Left ventricle myocardium superior (tissue), 1 donor: ENCODE data around the gene SLC16A4. TPM values are rescaled to one million over a fixed set of nuclear protein-coding genes. Genes with fewer than 3 reads are reported as not detected.
A peak's percentile ranks its signal among the peaks of the same experiment; 100 is the strongest.

ENCODE experiments used
- ATAC-seq: fragments of 200-7000 bp; cut with Tn5 transposase; one replicate; pipeline ENCODE4 v1.9.1; 2020; ENCODE audit warnings: mild to moderate bottlenecking, moderate library complexity
- DNase-seq: peaks from one replicate; pipeline ENCODE4 v3.0.0-alpha.2; 2020
- intact Hi-C: fragments of 100-400 bp; cut with micrococcal nuclease; formaldehyde crosslinking; loops from one replicate; pipeline ENCODE4 v1.11.0; 2022
- total RNA-seq: library from RNA; stranded (reverse); fragmentation: NEBNext Ultra II Directional; extraction: Animal tissue kit (Norgen Biotek cat#: 25700); gene quantifications from one replicate; pipeline ENCODE4 v1.2.1, GENCODE V29; 2021
- donor health status: DM: no; HTN: yes; CAD: no; lungs with severe emphysema.

The SLC16A4 gene
- total RNA-seq, 1 donor from 2014 or later = 2.1 TPM

GRCh38 chr1:110380672-110381283, 10.0 kb downstream of the SLC16A4 start:
- DNase-seq (no peak), ATAC-seq (peak; percentile 44)
- intact Hi-C loops = no loop called here

GRCh38 chr1:110375490-110375889, 15.3 kb downstream of the SLC16A4 start:
- no peak for DNase-seq
- no peak for ATAC-seq
- intact Hi-C loops = no loop called here

- DNase-seq = no peak
- intact Hi-C loops = no loop called here
- ATAC-seq = peak; percentile 69
Observed at GRCh38 chr1:110370827-110371226, 20.0 kb downstream of the SLC16A4 start.

GRCh38 chr1:110364221-110364620, 26.6 kb downstream of the SLC16A4 start:
- ATAC-seq (no peak), DNase-seq (no peak)
- intact Hi-C loops = no loop called here

GRCh38 chr1:110361856-110362255, 29.0 kb downstream of the SLC16A4 start:
- DNase-seq = no peak
- intact Hi-C loops = no loop called here
- ATAC-seq = no peak

- no peak for DNase-seq
Observed at GRCh38 chr1:110360431-110360830, 30.4 kb downstream of the SLC16A4 start.

GRCh38 chr1:110356379-110356778, 34.4 kb downstream of the SLC16A4 start:
- DNase-seq = no peak
- ATAC-seq = no peak
- intact Hi-C loops = no loop called here

More at GRCh38 chr1:110360431-110360830, 30.4 kb downstream of the SLC16A4 start:
- no peak for ATAC-seq
- intact Hi-C loops = no loop called here

DNA sequence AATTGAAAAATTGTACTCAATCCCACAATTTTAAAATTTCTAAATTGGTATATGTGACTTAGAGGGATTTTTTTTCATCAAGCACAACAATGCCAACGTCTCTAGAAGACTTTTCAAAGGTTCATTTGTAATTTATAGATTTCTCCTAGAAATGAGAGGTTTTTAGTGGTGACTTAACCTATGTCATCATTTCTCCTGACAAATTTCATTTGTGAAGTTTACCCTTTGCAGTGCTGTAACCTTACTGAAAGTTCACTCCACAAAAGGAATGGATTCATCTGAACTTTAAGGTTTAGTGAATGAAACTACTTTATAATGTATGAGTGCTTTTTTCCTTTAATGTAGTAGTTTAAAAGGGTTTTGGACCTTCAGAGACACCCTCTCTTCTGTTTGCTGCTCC, 35.5 kb downstream of the SLC16A4 start:
- DNase-seq = no peak
- ATAC-seq = no peak
- intact Hi-C loops = no loop called here

DNA sequence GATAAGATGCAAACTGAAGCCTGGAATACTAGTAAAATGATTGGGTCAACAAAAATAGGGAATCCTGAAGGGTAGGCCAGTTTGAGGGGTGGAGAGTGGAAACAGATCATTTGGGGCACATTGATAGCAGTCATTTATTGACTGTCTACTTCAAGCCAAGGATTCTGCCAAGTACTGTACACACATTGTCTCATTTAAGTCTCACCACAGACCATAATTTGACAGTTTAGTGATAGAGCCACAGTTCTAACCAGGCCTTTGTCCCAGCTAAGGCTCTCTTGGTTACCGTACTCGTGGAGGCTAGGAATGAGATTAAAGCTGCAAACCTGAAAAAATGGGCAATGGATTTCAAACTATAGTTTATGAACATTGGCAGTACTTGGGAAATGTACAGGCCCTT, 40.5 kb downstream of the SLC16A4 start:
- no peak for ATAC-seq
- intact Hi-C loops = no loop called here
- DNase-seq = no peak

DNA sequence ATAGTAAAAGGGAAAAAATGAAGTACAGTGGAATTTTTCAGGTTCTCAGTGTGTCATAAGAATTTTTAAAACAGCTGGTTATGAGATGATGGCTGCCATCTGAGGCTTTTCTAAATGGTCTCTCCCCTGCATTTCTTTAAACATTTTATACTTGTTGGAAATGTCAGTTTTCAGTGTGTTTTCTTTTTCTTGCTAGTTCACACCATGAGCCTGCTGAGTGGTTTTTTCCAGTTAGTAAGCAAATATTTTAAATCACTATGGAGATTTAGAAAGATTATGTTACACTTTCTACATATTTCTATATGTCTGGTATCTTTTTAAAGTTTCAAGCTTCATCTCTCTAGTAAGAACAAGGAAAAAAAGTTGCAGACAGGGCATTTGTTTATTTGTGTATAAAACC, 42.1 kb downstream of the SLC16A4 start:
- intact Hi-C loops = no loop called here
- no peak for DNase-seq
- ATAC-seq = no peak

GRCh38 chr1:110348050-110348449, 42.8 kb downstream of the SLC16A4 start:
- DNase-seq = no peak
- ATAC-seq = no peak
- intact Hi-C loops = no loop called here

DNA sequence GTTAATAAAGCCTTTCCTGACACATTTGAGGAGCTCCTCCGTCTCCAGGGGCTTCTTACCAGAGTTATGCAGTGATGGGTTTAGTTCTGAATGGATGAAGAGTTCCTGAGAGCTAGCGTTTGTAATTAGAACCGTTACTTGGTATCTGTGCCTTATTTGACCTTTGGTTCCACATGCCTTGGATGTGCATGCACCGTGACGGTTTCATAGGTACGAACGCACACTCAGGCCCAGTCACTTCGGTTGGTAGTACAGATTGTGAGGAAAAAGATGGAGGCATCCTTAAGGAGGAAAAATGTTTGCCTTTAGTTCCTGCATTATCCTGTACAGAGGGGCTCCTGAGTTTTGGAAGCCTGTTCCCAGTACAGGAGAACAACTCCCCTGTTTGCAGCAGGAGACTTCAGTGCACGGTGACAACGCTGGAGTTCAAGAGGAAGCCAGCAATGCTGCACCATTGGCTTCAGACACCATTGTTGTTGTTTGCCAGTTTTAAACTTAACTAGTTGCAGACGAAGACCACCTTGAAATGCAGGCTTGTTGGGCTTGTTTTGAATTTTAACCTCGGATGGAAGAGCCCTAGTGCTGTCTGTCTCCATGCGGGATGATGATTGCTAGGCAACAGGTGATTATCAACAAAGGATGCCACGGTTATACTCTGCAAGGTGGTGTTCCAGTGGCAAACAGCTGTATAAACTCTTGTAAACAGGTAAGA, 43.5 kb downstream of the SLC16A4 start:
- ATAC-seq = peak; percentile 55
- intact Hi-C loops = no loop called here
- no peak for DNase-seq

DNA sequence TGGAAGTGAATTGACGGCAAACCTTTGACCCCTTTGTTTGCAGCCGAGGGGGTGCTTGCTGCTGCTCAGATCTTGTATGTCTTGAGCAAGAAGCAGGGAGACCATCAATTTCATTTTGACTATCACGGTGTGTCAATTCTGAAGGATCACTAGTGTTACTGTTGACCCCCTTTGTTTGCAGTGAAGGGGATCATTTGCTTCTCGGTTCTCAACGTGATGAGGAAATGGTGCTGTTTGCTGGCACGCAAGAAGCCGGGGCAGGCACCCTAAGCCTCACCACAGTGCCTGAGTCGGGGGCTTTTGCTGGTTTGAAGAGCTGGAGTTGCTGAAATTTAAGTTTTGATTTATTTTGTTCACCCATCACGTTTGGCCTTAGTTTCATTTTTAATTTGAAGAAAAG, 44.1 kb downstream of the SLC16A4 start:
- ATAC-seq = no peak
- DNase-seq = no peak
- intact Hi-C loops = no loop called here

GRCh38 chr1:110345480-110345879, 45.3 kb downstream of the SLC16A4 start:
- ATAC-seq (no peak), DNase-seq (no peak)
- intact Hi-C loops = no loop called here

GRCh38 chr1:110344152-110344551, 46.7 kb downstream of the SLC16A4 start:
- DNase-seq (no peak), ATAC-seq (no peak)
- intact Hi-C loops = no loop called here

GRCh38 chr1:110343249-110343648, 47.6 kb downstream of the SLC16A4 start:
- DNase-seq (no peak), ATAC-seq (no peak)
- intact Hi-C loops = no loop called here

DNA sequence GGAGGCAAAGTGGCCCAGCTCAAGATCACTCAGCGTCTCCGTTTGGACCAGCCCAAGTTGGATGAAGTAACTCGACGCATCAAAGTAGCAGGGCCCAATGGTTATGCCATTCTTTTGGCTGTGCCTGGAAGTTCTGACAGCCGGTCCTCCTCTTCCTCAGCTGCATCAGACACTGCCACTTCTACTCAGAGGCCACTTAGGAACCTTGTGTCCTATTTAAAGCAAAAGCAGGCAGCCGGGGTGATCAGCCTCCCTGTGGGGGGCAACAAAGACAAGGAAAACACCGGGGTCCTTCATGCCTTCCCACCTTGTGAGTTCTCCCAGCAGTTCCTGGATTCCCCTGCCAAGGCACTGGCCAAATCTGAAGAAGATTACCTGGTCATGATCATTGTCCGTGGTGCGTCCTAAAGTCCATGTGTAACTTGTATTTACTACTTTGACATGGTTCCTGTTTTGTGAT, 48.9 kb downstream of the SLC16A4 start:
- ATAC-seq = no peak
- no peak for DNase-seq
- intact Hi-C loops = no loop called here

- ATAC-seq (no peak), DNase-seq (peak; percentile 20)
- intact Hi-C loops = no loop called here
Observed at GRCh38 chr1:110341146-110341871, 49.5 kb downstream of the SLC16A4 start.

GRCh38 chr1:110340207-110340468, 50.7 kb downstream of the SLC16A4 start:
- DNase-seq (no peak), ATAC-seq (no peak)
- intact Hi-C loops = no loop called here

- intact Hi-C loops = no loop called here
- DNase-seq (peak; percentile 67), ATAC-seq (no peak)
Observed at GRCh38 chr1:110339407-110340206, 51.2 kb downstream of the SLC16A4 start.
